D721Med (cell line): ENCODE data around the gene VPS33B.
"Not testable (repeated sequence)": the region's sequence is repeated elsewhere in the genome, so short reads cannot be mapped to it uniquely, and the experiment has no call there.

Experiments used
- DNase-seq: peaks from one replicate; pipeline ENCODE4 v3.0.0; 2011; ENCODE audit warnings: low spot score; ENCODE audit not compliant: insufficient read length
- FAIRE-seq: peaks from 2 replicates; lab custom pipeline; 2011; peaks lifted over from hg19 to GRCh38; lab: Jason Lieb, UNC
- CTCF ChIP-seq: IDR thresholded peaks from 2 replicates; pipeline ENCODE4 v1.5.1; 2012; ENCODE audit warnings: mild to moderate bottlenecking, control low read depth; ENCODE audit not compliant: insufficient read depth; ENCODE audit errors: missing control alignments

The VPS33B gene

GRCh38 chr15:91047545-91048199, 25.3 kb upstream of the VPS33B start:
- FAIRE-seq: no peak
- no peak for TF ChIP-seq CTCF
- DNase-seq: no peak

- FAIRE-seq, DNase-seq: not testable (repeated sequence)
Observed at GRCh38 chr15:91046056-91046455, 23.7 kb upstream of the VPS33B start.

- TF ChIP-seq CTCF: no peak
- no peak for FAIRE-seq
- no peak for DNase-seq
Observed at GRCh38 chr15:91045065-91045464, 22.7 kb upstream of the VPS33B start.

- FAIRE-seq: no peak
- no peak for DNase-seq
- no peak for TF ChIP-seq CTCF
Observed at GRCh38 chr15:91043202-91043874, 20.9 kb upstream of the VPS33B start.

- no peak for FAIRE-seq
- no peak for TF ChIP-seq CTCF
- no peak for DNase-seq
Observed at GRCh38 chr15:91040856-91041255, 18.5 kb upstream of the VPS33B start.

- DNase-seq (no peak), FAIRE-seq (no peak)
- no peak for TF ChIP-seq CTCF
Observed at GRCh38 chr15:91039996-91040395, 17.6 kb upstream of the VPS33B start.

- FAIRE-seq (no peak), DNase-seq (no peak)
- peak; percentile 64 for TF ChIP-seq CTCF
Observed at GRCh38 chr15:91032919-91033803, 10.8 kb upstream of the VPS33B start.
